ENCODE data around the gene ZNF805.

GRCh38 chr19:57231686-57232085 lies 8.7 kb upstream of the ZNF805 start:
- no peak for TF ChIP-seq CTCF (IDR thresholded peaks at IDR 0.05)
- TF ChIP-seq POLR2A (IDR thresholded peaks at IDR 0.05) = no peak
